HCT116 (cell line): Measurements from ENCODE around the gene RBM39. TPM values are rescaled to one million over a fixed set of nuclear protein-coding genes. Genes with fewer than 3 reads are reported as not detected.

Experiments
- ATAC-seq: fragments of 200-7000 bp; cut with Tn5 transposase; 2 replicates; pipeline ENCODE4 v1.9.1; 2020; ENCODE audit warnings: mild to moderate bottlenecking, moderate library complexity
- BruUV-seq: library from RNA; stranded (reverse); fragments of 400-500 nt; replicated peaks from 2 replicates; lab custom pipeline; 2021; lab: Mats Ljungman, UMichigan
- CTCF ChIA-PET: fragments of 300-600 bp; sonication (Branson Sonifier 250); formaldehyde crosslinking; loops from one replicate; lab custom pipeline; 2021; ENCODE audit warnings: antibody characterized with exemption; lab: Charles Lee
- POLR2A ChIA-PET: fragments of 300-600, 350-600 bp; sonication (Branson Sonifier 250); formaldehyde crosslinking; loops from one replicate; lab custom pipeline; 2021; ENCODE audit warnings: antibody characterized with exemption; lab: Charles Lee
- RAD21 ChIA-PET, 2 experiments: fragments of 300-600 bp; sonication (Branson Sonifier 250); formaldehyde crosslinking; loops; one replicate each; lab custom pipeline; 2023; ENCODE audit warnings: low total read pairs in 2 of 2; ENCODE audit not compliant: uncharacterized antibody in 2 of 2, unreplicated experiment in 2 of 2, low non-redundant PET in 1 of 2; lab: Charles Lee
- DNase-seq: peaks from one replicate; pipeline ENCODE4 v3.0.0-alpha.2; 2010; ENCODE audit warnings: low read depth, low spot score
- H2AFZ ChIP-seq: fragments of 200-600 bp; shearing (Covaris generic), sonication (generic); 2 replicates; pipeline ENCODE4 v1.6.1; 2017; ENCODE audit warnings: low read depth, mixed run types, mixed read lengths, antibody characterized with exemption, low read length; ENCODE audit not compliant: poor library complexity, severe bottlenecking
- H3K27ac ChIP-seq: 2 replicates; pipeline ENCODE4 v1.5.1; 2012; ENCODE audit warnings: low read depth, low read length
- H3K27me3 ChIP-seq: fragments of 200-600 bp; sonication (generic); 2 replicates; pipeline ENCODE4 v1.6.1; 2016; ENCODE audit warnings: mixed run types, low read length, mixed read lengths; ENCODE audit not compliant: insufficient read depth
- H3K36me3 ChIP-seq, 2 experiments: fragments of 200-500 bp in 1 of 2; fragments of 200-600 bp in 1 of 2; sonication (Bioruptor generic) in 1 of 2; sonication (generic) in 1 of 2; 2 replicates each; pipeline versions ENCODE4 v1.5.1 to v1.6.1; 2014 to 2016; ENCODE audit warnings: low read length in 2 of 2, inconsistent platforms in 1 of 2, mixed read lengths in 1 of 2, mixed run types in 1 of 2; ENCODE audit not compliant: insufficient read depth in 2 of 2, control insufficient read depth in 1 of 2
- H3K4me1 ChIP-seq, 2 experiments: fragments of 200-600 bp in 1 of 2; sonication (generic) in 1 of 2; 2 replicates each; pipeline versions ENCODE4 v1.5.1 to v1.6.1; 2012 to 2017; ENCODE audit warnings: low read length in 2 of 2, inconsistent platforms in 1 of 2, mild to moderate bottlenecking in 1 of 2, mixed read lengths in 1 of 2, mixed run types in 1 of 2, moderate library complexity in 1 of 2; ENCODE audit not compliant: insufficient read depth in 2 of 2, control insufficient read depth in 1 of 2
- H3K4me2 ChIP-seq: fragments of 200-600 bp; sonication (generic); 2 replicates; pipeline ENCODE4 v1.6.1; 2017; ENCODE audit warnings: mixed run types, low read length, mixed read lengths
- H3K4me3 ChIP-seq, 2 experiments: fragments of 200-600 bp in 1 of 2; sonication (generic) in 1 of 2; replicated peaks in 1 of 2; 2 replicates each; pipeline ENCODE4 v1.5.1; 2011 to 2016; ENCODE audit warnings: low read length in 2 of 2, control low read depth in 1 of 2, low read depth in 1 of 2, mild to moderate bottlenecking in 1 of 2, mixed read lengths in 1 of 2, mixed run types in 1 of 2
- H3K79me2 ChIP-seq: fragments of 200-600 bp; sonication (generic); 2 replicates; pipeline ENCODE4 v1.6.1; 2017; ENCODE audit warnings: mild to moderate bottlenecking, mixed run types, low read length, moderate library complexity, mixed read lengths; ENCODE audit not compliant: insufficient read depth
- H3K9ac ChIP-seq: fragments of 200-600 bp; sonication (generic); 2 replicates; pipeline ENCODE4 v1.6.1; 2016; ENCODE audit warnings: low read length, mixed read lengths
- H3K9me2 ChIP-seq: fragments of 200-600 bp; sonication (generic), shearing (Covaris generic); 2 replicates; pipeline ENCODE4 v1.6.1; 2017; ENCODE audit warnings: mixed run types, mild to moderate bottlenecking, moderate library complexity; ENCODE audit not compliant: insufficient read depth
- H3K9me3 ChIP-seq, 2 experiments: fragments of 200-500 bp in 1 of 2; fragments of 200-600 bp in 1 of 2; sonication (Bioruptor generic) in 1 of 2; sonication (generic) in 1 of 2; 2 replicates each; pipeline ENCODE4 v1.6.1; 2014 to 2017; ENCODE audit warnings: low read length in 2 of 2, mixed read lengths in 2 of 2, inconsistent platforms in 1 of 2, low read depth in 1 of 2, mild to moderate bottlenecking in 1 of 2, mixed run types in 1 of 2, moderate library complexity in 1 of 2; ENCODE audit not compliant: control insufficient read depth in 1 of 2, insufficient read depth in 1 of 2
- H4K20me1 ChIP-seq: fragments of 200-600 bp; sonication (generic), shearing (Covaris generic); 2 replicates; pipeline ENCODE4 v1.6.1; 2017; ENCODE audit warnings: mixed run types, mild to moderate bottlenecking, moderate library complexity; ENCODE audit not compliant: insufficient read depth
- CEBPB ChIP-seq: IDR thresholded peaks from 2 replicates; pipeline ENCODE4 v1.6.1; 2012; ENCODE audit warnings: low read depth
- EGR1 ChIP-seq: IDR thresholded peaks from 2 replicates; pipeline ENCODE4 v1.6.1; 2012; ENCODE audit warnings: low read depth
- EZH2phosphoT487 ChIP-seq: fragments of 200-600 bp; IDR thresholded peaks from 2 replicates; pipeline ENCODE4 v1.6.1; 2018; ENCODE audit warnings: antibody characterized with exemption, borderline replicate concordance
- JUND ChIP-seq: IDR thresholded peaks from 2 replicates; pipeline ENCODE4 v1.6.1; 2012
- TCF7L2 ChIP-seq: IDR thresholded peaks from 2 replicates; pipeline ENCODE4 v1.7.0; 2011; ENCODE audit warnings: borderline replicate concordance, inconsistent platforms; ENCODE audit not compliant: insufficient read depth, insufficient read length; ENCODE audit errors: extremely low read depth
- ZFX ChIP-seq: fragments of 450-650 bp; IDR thresholded peaks from 2 replicates; pipeline ENCODE4 v1.6.1; 2017
- intact Hi-C: fragments of 100-400 bp; cut with micrococcal nuclease; formaldehyde crosslinking; loops from 2 replicates; pipeline ENCODE4 v1.10.0; 2022
- total RNA-seq: library from RNA; stranded (reverse); gene quantifications from one replicate; pipeline ENCODE4 v1.2.1, GENCODE V29; 2021; ENCODE audit not compliant: unreplicated experiment
- TF ChIP-seq, protein P1 (sequence below): IDR thresholded peaks from 2 replicates; pipeline ENCODE4 v1.6.1; 2011; ENCODE audit warnings: mild to moderate bottlenecking, low read length, moderate library complexity; ENCODE audit not compliant: insufficient replicate concordance; ENCODE audit errors: extremely low read depth
- TF ChIP-seq, protein P2 (sequence below), 3 experiments: fragments of 200-600 bp in 1 of 3; sonication (generic) in 1 of 3; IDR thresholded peaks in 2 of 3; conservative IDR thresholded peaks in 1 of 3; 2 replicates each; pipeline ENCODE4 v1.5.1; 2012 to 2017; ENCODE audit warnings: low read depth in 2 of 3, low read length in 2 of 3, antibody characterized with exemption in 1 of 3, borderline replicate concordance in 1 of 3, control low read depth in 1 of 3, mild to moderate bottlenecking in 1 of 3, mixed read lengths in 1 of 3, mixed run types in 1 of 3, moderate library complexity in 1 of 3; ENCODE audit not compliant: insufficient read depth in 1 of 3

RBM39 gene
- total RNA-seq, 1 experiment from 2014 or later, result 234 TPM

DNA sequence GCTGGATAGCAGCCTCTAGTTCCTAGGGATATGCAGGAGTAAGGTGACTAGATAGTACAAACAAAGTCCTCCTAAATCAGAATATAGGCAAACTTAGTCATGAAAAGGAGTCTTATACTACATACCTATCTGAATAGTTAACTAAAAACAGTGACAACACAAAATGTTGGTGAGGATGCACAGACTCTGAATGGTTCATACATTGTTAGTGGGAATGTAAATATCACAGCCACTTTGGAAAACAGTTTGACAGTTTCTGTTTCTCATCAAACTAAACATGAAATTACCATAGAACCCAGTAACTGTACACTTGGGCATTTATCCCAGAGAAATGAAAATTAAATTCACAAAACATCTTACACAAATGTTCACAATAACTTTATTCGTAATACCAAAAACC, 60.1 kb downstream of the RBM39 start:
- Histone ChIP-seq H3K4me3 (no peak overlapping the region), H3K9ac (no peak overlapping the region), H3K9me3 (no peaks in the 10 kb centered on the region), H3K27me3 (no peaks in the 10 kb centered on the region), H3K36me3 (peaks cover 0 to under 1% of the 10 kb centered on the region in 2 experiments; a peak in 1 of 4 replicates), H3K79me2 (no peaks in the 10 kb centered on the region), H4K20me1 (no peaks in the 10 kb centered on the region), H3K4me2 (no peak overlapping the region), H3K9me2 (no peaks in the 10 kb centered on the region), H2AFZ (no peak overlapping the region), H3K4me1 (no peaks in the 10 kb centered on the region), H3K27ac (no peak overlapping the region)
- ATAC-seq (no peak), DNase-seq (no peak)
- no peak for TF ChIP-seq CEBPB
- TF ChIP-seq, protein P1, sequence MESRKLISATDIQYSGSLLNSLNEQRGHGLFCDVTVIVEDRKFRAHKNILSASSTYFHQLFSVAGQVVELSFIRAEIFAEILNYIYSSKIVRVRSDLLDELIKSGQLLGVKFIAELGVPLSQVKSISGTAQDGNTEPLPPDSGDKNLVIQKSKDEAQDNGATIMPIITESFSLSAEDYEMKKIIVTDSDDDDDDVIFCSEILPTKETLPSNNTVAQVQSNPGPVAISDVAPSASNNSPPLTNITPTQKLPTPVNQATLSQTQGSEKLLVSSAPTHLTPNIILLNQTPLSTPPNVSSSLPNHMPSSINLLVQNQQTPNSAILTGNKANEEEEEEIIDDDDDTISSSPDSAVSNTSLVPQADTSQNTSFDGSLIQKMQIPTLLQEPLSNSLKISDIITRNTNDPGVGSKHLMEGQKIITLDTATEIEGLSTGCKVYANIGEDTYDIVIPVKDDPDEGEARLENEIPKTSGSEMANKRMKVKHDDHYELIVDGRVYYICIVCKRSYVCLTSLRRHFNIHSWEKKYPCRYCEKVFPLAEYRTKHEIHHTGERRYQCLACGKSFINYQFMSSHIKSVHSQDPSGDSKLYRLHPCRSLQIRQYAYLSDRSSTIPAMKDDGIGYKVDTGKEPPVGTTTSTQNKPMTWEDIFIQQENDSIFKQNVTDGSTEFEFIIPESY, result no peak
- no peak for TF ChIP-seq EGR1
- TF ChIP-seq EZH2phosphoT487, result no peak
- no peak for TF ChIP-seq JUND
- no peak for TF ChIP-seq ZFX
- no peak for TF ChIP-seq TCF7L2
- TF ChIP-seq, protein P2, sequence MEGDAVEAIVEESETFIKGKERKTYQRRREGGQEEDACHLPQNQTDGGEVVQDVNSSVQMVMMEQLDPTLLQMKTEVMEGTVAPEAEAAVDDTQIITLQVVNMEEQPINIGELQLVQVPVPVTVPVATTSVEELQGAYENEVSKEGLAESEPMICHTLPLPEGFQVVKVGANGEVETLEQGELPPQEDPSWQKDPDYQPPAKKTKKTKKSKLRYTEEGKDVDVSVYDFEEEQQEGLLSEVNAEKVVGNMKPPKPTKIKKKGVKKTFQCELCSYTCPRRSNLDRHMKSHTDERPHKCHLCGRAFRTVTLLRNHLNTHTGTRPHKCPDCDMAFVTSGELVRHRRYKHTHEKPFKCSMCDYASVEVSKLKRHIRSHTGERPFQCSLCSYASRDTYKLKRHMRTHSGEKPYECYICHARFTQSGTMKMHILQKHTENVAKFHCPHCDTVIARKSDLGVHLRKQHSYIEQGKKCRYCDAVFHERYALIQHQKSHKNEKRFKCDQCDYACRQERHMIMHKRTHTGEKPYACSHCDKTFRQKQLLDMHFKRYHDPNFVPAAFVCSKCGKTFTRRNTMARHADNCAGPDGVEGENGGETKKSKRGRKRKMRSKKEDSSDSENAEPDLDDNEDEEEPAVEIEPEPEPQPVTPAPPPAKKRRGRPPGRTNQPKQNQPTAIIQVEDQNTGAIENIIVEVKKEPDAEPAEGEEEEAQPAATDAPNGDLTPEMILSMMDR (IDR thresholded peaks at IDR 0.05 in 2 of 3, conservative IDR thresholded peaks at IDR 0.05 in 1 of 3; ENCODE audit: borderline replicate concordance in 1 of 3, insufficient read depth in 1 of 3, low read depth in 2 of 3, low read length in 2 of 3), result no peak
- POLR2A ChIA-PET, result no interaction called here
- RAD21 ChIA-PET, result no interaction called here
- no TSS peak for BruUV-seq
- CTCF ChIA-PET, result no interaction called here
- intact Hi-C loops, result no loop called here
